Type B pancreatic cell (in vitro differentiated cells): ENCODE data around the gene IL17C. TPM values are rescaled to one million over a fixed set of nuclear protein-coding genes. Genes with fewer than 3 reads are reported as not detected.

Source experiments
- DNase-seq: peaks from one replicate; pipeline ENCODE4 v3.0.0; 2021; ENCODE audit warnings: mixed read lengths; ENCODE audit not compliant: unreplicated experiment; ENCODE audit errors: extremely low spot score
- H3K27ac Mint-ChIP-seq: 2 replicates; pipeline ENCODE4 v1.8.0; 2021; ENCODE audit warnings: mild to moderate bottlenecking, mixed read lengths
- H3K27me3 Mint-ChIP-seq: 2 replicates; pipeline ENCODE4 v1.8.0; 2021; ENCODE audit warnings: mixed read lengths
- H3K36me3 Mint-ChIP-seq: 2 replicates; pipeline ENCODE4 v1.8.0; 2021; ENCODE audit warnings: mixed read lengths
- H3K4me1 Mint-ChIP-seq: one replicate; pipeline ENCODE4 v1.8.0; 2021; ENCODE audit warnings: mixed read lengths; ENCODE audit not compliant: unreplicated experiment
- H3K4me3 Mint-ChIP-seq: 2 replicates; pipeline ENCODE4 v1.8.0; 2021; ENCODE audit warnings: mild to moderate bottlenecking, mixed read lengths
- H3K9me3 Mint-ChIP-seq: 2 replicates; pipeline ENCODE4 v1.8.0; 2021; ENCODE audit warnings: mixed read lengths
- total RNA-seq: library from RNA; stranded (reverse); gene quantifications from 2 replicates; pipeline ENCODE4 v1.2.1, GENCODE V29; 2021; ENCODE audit warnings: low replicate concordance
- TF ChIP-seq, protein P1 (sequence below): fragments of 200-600 bp; sonication (generic); conservative IDR thresholded peaks from 2 replicates; pipeline ENCODE4 v1.5.0; 2021; ENCODE audit warnings: antibody characterized with exemption, mild to moderate bottlenecking

The IL17C gene
- total RNA-seq, 1 donor from 2014 or later: 0.39 TPM

- Mint-ChIP-seq H3K27ac (no peak overlapping the region), H3K4me3 (peak overlapping the region; percentile 54), H3K4me1 (peaks cover 5% of the 10 kb centered on the region), H3K9me3 (no peaks in the 10 kb centered on the region), H3K27me3 (peaks cover 18% of the 10 kb centered on the region), H3K36me3 (no peaks in the 10 kb centered on the region)
- TF ChIP-seq, protein P1, sequence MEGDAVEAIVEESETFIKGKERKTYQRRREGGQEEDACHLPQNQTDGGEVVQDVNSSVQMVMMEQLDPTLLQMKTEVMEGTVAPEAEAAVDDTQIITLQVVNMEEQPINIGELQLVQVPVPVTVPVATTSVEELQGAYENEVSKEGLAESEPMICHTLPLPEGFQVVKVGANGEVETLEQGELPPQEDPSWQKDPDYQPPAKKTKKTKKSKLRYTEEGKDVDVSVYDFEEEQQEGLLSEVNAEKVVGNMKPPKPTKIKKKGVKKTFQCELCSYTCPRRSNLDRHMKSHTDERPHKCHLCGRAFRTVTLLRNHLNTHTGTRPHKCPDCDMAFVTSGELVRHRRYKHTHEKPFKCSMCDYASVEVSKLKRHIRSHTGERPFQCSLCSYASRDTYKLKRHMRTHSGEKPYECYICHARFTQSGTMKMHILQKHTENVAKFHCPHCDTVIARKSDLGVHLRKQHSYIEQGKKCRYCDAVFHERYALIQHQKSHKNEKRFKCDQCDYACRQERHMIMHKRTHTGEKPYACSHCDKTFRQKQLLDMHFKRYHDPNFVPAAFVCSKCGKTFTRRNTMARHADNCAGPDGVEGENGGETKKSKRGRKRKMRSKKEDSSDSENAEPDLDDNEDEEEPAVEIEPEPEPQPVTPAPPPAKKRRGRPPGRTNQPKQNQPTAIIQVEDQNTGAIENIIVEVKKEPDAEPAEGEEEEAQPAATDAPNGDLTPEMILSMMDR: no peak
- no peak for DNase-seq
Observed at GRCh38 chr16:88634994-88635670, 3.2 kb upstream of the IL17C start.

DNA sequence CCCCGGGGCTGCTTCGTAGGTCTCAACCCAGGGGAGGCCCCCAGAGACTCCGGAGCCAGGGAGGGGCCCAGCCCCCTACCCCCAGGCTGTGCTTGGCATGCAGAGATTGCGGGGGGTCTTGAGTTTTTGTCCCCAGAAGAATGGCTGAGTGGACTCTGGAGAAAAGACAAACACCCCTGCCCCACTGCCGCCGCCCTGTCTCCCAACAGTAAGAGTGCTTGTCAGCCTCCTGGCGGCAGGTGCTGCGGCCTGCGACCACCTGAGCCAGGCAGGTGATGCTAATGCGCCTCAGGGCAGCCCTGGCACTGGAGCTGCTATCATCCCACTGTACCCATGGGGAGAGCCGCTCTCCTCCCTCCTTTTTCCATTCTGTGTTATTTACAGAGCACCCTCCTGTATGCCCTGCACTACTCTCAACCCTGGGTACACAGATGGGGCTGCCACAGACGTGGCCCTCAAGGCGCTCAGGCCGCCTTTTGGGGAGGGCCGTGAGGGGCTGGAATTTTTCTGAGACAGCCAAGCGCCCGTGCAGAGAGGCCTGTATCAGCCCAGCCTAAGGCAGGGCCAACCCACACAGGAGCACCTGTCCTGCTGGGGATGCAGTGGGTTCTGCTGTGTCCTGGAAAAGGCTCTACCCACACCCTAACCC, 2.6 kb upstream of the IL17C start:
- H3K27ac Mint-ChIP-seq: no peak overlapping the region
- no peak for DNase-seq
- no peaks in the 10 kb centered on the region for H3K9me3 Mint-ChIP-seq

DNA sequence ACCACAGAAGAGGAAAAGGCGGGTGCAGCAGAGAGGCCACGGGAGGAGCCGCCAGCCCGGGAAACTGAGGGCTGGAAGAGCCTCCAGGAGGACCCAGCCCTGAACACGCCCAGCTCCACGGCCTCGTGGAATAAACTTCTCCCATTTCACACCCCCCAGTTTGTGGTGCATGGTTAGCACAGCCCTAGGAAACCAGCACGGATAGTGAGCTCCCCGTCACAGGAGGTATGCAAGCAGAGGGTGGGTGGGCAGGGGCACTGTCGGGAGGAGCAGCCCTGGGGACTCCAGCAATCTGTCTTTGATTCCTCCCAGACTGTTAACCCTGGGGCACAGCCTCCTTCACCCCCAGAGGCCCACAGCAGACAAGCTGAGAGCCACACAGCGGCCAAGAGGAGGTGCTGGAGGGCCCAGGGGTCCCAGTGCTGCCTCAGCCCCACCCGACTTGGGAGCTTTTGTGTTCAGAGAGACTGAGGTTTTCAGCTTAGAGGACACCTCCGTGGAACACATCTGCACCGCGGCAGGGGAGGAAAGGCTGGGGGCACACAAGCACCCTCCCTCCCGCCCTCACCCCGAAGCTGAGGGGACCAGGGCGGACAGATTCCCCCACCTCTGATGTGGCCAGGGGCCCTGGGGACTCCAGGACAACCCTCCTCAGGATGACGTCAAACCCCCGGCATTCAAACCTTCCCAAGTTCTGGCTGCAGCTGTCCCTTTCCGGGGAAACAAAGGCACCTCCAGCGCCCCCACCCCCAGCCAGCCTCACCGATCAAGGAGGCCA, 1.7 kb upstream of the IL17C start:
- H3K27ac Mint-ChIP-seq: no peak overlapping the region
- H3K9me3 Mint-ChIP-seq: no peaks in the 10 kb centered on the region
- H3K4me3 Mint-ChIP-seq: no peak overlapping the region
- H3K36me3 Mint-ChIP-seq: no peaks in the 10 kb centered on the region
- H3K27me3 Mint-ChIP-seq: peaks cover 22% of the 10 kb centered on the region
- TF ChIP-seq, protein P1: no peak
- no peak for DNase-seq
- peaks cover 5% of the 10 kb centered on the region for H3K4me1 Mint-ChIP-seq

More for the DNA sequence above, 2.6 kb upstream of the IL17C start:
- Mint-ChIP-seq H3K4me1 (peaks cover 5% of the 10 kb centered on the region), H3K36me3 (no peaks in the 10 kb centered on the region), H3K27me3 (peaks cover 22% of the 10 kb centered on the region), H3K4me3 (peak overlapping the region; percentile 17)
- TF ChIP-seq, protein P1: no peak

- H3K4me1 Mint-ChIP-seq: peaks cover 5% of the 10 kb centered on the region
- H3K27me3 Mint-ChIP-seq: peaks cover 22% of the 10 kb centered on the region
Observed at GRCh38 chr16:88639231-88640038, 1.1 kb downstream of the IL17C start.

DNA sequence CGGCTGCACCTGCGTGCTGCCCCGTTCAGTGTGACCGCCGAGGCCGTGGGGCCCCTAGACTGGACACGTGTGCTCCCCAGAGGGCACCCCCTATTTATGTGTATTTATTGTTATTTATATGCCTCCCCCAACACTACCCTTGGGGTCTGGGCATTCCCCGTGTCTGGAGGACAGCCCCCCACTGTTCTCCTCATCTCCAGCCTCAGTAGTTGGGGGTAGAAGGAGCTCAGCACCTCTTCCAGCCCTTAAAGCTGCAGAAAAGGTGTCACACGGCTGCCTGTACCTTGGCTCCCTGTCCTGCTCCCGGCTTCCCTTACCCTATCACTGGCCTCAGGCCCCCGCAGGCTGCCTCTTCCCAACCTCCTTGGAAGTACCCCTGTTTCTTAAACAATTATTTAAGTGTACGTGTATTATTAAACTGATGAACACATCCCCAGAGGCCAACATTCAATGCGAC, 1.7 kb downstream of the IL17C start:
- no peak for DNase-seq
- TF ChIP-seq, protein P1: no peak
- H3K36me3 Mint-ChIP-seq: no peaks in the 10 kb centered on the region
- H3K4me3 Mint-ChIP-seq: no peak overlapping the region
- H3K27me3 Mint-ChIP-seq: peaks cover 21% of the 10 kb centered on the region
- H3K4me1 Mint-ChIP-seq: peaks cover 6% of the 10 kb centered on the region
- no peaks in the 10 kb centered on the region for H3K9me3 Mint-ChIP-seq
- H3K27ac Mint-ChIP-seq: peak overlapping the region; percentile 64

More at GRCh38 chr16:88639231-88640038, 1.1 kb downstream of the IL17C start:
- Mint-ChIP-seq H3K36me3 (no peaks in the 10 kb centered on the region), H3K27ac (no peak overlapping the region), H3K9me3 (no peaks in the 10 kb centered on the region), H3K4me3 (no peak overlapping the region)
- no peak for DNase-seq
- TF ChIP-seq, protein P1: no peak
